ENCODE measurements around the gene HNRNPH1. TPM values are rescaled to one million over a fixed set of nuclear protein-coding genes. Genes with fewer than 3 reads are reported as not detected.

The HNRNPH1 gene
- polyA plus RNA-seq, 1 donor from 2014 or later, result 982 TPM

DNA sequence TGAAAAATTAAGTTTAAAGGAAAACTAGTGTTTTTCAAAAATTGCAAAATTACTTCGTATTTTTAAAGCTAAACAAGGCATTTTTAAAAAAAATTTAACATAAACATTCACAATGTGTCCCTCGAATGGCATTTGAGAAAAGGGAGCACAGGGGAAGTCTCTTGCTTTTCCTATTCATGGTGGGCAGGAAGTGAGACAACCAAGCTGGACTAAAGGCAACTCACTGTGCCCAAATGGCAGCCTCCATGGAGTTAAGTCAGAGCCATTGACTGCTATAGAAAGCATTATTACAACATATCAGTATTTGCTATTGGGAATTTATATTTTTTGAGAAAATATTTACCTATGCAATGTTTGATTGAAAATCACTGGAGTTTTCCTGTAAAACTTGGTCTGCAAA is 8.3 kb downstream of the HNRNPH1 start:
- H3K4me3 ChIP-seq (ENCODE audit: low read length), result no peak overlapping the region
- H3F3A ChIP-seq (ENCODE audit: insufficient read depth, low read length, poor library complexity, severe bottlenecking), result no peaks in the 10 kb centered on the region
- no peak overlapping the region for H2AFZ ChIP-seq (ENCODE audit: low read depth, low read length)
- H3K79me2 ChIP-seq (replicated peaks; ENCODE audit: insufficient read depth, low read length), result peaks cover 38% of the 10 kb centered on the region
- no peaks in the 10 kb centered on the region for H3K9me2 ChIP-seq (ENCODE audit: insufficient read depth, low read length)
- H3K27me3 ChIP-seq (ENCODE audit: insufficient read depth, low read depth, low read length), result no peaks in the 10 kb centered on the region
- no peak overlapping the region for H3K27ac ChIP-seq (ENCODE audit: low read length)
- H3K9me3 ChIP-seq (ENCODE audit: low read length), result no peaks in the 10 kb centered on the region
- H3K4me2 ChIP-seq (ENCODE audit: low read length), result no peak overlapping the region
- H4K20me1 ChIP-seq (ENCODE audit: insufficient read depth), result peaks cover 56% of the 10 kb centered on the region
- H3K9ac ChIP-seq (ENCODE audit: low read length), result no peak overlapping the region
- H3K36me3 ChIP-seq (ENCODE audit: insufficient read depth, low read length), result peaks cover 36% of the 10 kb centered on the region
- TF ChIP-seq RAD21 (conservative IDR thresholded peaks at IDR 0.05) (no peak), MXI1 (conservative IDR thresholded peaks at IDR 0.05; ENCODE audit: poor library complexity, severe bottlenecking) (no peak), TAF1 (IDR thresholded peaks at IDR 0.05; ENCODE audit: low read depth) (no peak), POLR2AphosphoS5 (IDR thresholded peaks at IDR 0.05) (no peak), EZH2 (IDR thresholded peaks at IDR 0.05; ENCODE audit: borderline replicate concordance, insufficient read depth, low read length, poor library complexity, severe bottlenecking) (no peak), SMC3 (conservative IDR thresholded peaks at IDR 0.05; ENCODE audit: poor library complexity) (no peak), EP300 (conservative IDR thresholded peaks at IDR 0.05; ENCODE audit: poor library complexity, severe bottlenecking) (no peak)
- TF ChIP-seq, protein P1, sequence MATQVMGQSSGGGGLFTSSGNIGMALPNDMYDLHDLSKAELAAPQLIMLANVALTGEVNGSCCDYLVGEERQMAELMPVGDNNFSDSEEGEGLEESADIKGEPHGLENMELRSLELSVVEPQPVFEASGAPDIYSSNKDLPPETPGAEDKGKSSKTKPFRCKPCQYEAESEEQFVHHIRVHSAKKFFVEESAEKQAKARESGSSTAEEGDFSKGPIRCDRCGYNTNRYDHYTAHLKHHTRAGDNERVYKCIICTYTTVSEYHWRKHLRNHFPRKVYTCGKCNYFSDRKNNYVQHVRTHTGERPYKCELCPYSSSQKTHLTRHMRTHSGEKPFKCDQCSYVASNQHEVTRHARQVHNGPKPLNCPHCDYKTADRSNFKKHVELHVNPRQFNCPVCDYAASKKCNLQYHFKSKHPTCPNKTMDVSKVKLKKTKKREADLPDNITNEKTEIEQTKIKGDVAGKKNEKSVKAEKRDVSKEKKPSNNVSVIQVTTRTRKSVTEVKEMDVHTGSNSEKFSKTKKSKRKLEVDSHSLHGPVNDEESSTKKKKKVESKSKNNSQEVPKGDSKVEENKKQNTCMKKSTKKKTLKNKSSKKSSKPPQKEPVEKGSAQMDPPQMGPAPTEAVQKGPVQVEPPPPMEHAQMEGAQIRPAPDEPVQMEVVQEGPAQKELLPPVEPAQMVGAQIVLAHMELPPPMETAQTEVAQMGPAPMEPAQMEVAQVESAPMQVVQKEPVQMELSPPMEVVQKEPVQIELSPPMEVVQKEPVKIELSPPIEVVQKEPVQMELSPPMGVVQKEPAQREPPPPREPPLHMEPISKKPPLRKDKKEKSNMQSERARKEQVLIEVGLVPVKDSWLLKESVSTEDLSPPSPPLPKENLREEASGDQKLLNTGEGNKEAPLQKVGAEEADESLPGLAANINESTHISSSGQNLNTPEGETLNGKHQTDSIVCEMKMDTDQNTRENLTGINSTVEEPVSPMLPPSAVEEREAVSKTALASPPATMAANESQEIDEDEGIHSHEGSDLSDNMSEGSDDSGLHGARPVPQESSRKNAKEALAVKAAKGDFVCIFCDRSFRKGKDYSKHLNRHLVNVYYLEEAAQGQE (IDR thresholded peaks at IDR 0.05; ENCODE audit: borderline replicate concordance), result no peak
- TF ChIP-seq, protein P2, sequence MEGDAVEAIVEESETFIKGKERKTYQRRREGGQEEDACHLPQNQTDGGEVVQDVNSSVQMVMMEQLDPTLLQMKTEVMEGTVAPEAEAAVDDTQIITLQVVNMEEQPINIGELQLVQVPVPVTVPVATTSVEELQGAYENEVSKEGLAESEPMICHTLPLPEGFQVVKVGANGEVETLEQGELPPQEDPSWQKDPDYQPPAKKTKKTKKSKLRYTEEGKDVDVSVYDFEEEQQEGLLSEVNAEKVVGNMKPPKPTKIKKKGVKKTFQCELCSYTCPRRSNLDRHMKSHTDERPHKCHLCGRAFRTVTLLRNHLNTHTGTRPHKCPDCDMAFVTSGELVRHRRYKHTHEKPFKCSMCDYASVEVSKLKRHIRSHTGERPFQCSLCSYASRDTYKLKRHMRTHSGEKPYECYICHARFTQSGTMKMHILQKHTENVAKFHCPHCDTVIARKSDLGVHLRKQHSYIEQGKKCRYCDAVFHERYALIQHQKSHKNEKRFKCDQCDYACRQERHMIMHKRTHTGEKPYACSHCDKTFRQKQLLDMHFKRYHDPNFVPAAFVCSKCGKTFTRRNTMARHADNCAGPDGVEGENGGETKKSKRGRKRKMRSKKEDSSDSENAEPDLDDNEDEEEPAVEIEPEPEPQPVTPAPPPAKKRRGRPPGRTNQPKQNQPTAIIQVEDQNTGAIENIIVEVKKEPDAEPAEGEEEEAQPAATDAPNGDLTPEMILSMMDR (IDR thresholded peaks at IDR 0.05; ENCODE audit: poor library complexity, severe bottlenecking), result no peak

DNA sequence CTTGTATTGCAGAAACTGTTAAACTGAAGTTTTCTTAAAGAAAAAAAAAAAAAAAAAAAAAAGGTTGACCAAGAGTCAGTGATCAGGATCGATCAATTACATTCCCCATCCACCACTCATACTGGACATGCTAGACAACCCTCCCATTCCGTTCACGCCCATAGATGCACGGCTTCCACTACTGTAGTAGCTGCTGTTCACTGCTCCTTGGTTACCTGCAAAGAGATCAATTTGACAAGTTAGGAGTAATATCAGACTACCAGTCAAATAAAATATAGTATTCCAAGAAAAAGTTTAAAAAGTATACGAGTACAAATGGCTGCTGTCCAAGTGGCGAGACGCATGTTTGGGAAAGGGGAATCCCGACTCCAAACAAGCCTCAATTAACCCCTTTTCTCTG is 8.7 kb downstream of the HNRNPH1 start:
- Histone ChIP-seq H4K20me1 (ENCODE audit: insufficient read depth) (peaks cover 52% of the 10 kb centered on the region), H3K4me3 (ENCODE audit: low read length) (no peak overlapping the region), H3K9me2 (ENCODE audit: insufficient read depth, low read length) (no peaks in the 10 kb centered on the region), H2AFZ (ENCODE audit: low read depth, low read length) (no peak overlapping the region), H3K9me3 (ENCODE audit: low read length) (no peaks in the 10 kb centered on the region), H3F3A (ENCODE audit: insufficient read depth, low read length, poor library complexity, severe bottlenecking) (no peaks in the 10 kb centered on the region), H3K27me3 (ENCODE audit: insufficient read depth, low read depth, low read length) (no peaks in the 10 kb centered on the region), H3K27ac (ENCODE audit: low read length) (no peak overlapping the region), H3K4me2 (ENCODE audit: low read length) (no peak overlapping the region), H3K36me3 (ENCODE audit: insufficient read depth, low read length) (peaks cover 36% of the 10 kb centered on the region), H3K79me2 (replicated peaks; ENCODE audit: insufficient read depth, low read length) (peaks cover 34% of the 10 kb centered on the region), H3K9ac (ENCODE audit: low read length) (no peak overlapping the region)
- TF ChIP-seq, protein P1 (IDR thresholded peaks at IDR 0.05; ENCODE audit: borderline replicate concordance), result no peak
- TF ChIP-seq, protein P2 (IDR thresholded peaks at IDR 0.05; ENCODE audit: poor library complexity, severe bottlenecking), result no peak
- TF ChIP-seq RAD21 (conservative IDR thresholded peaks at IDR 0.05) (no peak), TAF1 (IDR thresholded peaks at IDR 0.05; ENCODE audit: low read depth) (no peak), EZH2 (IDR thresholded peaks at IDR 0.05; ENCODE audit: borderline replicate concordance, insufficient read depth, low read length, poor library complexity, severe bottlenecking) (no peak)

Measured in neural cell (in vitro differentiated cells).